Nucleus accumbens (tissue), 56 donors: Measurements from ENCODE around the gene METTL25.

ENCODE experiments used
- DNase-seq, 56 donors: peaks; one replicate each; lab custom pipeline; 2025; lab: John Stamatoyannopoulos, UW

The METTL25 gene

GRCh38 chr12:82461836-82462235 is 103.5 kb downstream of the METTL25 start:
- no peak for DNase-seq

GRCh38 chr12:82468563-82468962 is 110.2 kb downstream of the METTL25 start:
- DNase-seq, result no peak

GRCh38 chr12:82470906-82471512 is 112.7 kb downstream of the METTL25 start:
- no peak for DNase-seq

DNA sequence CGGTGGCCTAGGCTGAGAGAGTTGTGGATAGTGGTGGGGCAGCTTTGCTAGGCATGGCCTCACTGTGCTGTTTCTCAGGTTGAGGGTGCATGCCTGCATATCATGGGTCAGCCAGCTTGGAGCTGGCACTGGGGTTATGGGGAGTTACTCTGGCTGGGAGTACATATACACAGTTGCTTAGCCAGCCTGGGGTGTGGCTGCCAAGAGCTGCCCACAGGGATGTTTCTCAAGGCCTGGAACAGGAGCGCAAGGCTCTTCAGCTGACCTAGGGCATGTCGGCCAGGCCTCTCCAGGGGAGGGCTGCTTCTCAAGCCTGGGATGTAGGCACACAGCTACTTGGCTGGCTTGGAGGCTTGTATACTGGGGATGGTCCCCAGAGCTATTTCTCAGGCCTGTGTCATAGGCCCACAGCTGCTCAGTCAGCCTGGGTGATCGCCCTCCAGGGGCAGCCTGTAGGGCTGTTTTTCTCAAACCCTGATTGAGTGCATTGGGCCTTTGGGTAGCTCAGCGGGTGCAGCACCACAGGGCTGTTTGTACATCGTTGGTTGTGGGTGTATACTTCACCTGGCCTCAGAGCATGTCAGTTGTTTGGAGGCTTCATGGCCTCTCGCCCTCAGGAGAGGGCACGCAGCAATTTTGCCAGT is 114.9 kb downstream of the METTL25 start:
- no peak for DNase-seq

DNA sequence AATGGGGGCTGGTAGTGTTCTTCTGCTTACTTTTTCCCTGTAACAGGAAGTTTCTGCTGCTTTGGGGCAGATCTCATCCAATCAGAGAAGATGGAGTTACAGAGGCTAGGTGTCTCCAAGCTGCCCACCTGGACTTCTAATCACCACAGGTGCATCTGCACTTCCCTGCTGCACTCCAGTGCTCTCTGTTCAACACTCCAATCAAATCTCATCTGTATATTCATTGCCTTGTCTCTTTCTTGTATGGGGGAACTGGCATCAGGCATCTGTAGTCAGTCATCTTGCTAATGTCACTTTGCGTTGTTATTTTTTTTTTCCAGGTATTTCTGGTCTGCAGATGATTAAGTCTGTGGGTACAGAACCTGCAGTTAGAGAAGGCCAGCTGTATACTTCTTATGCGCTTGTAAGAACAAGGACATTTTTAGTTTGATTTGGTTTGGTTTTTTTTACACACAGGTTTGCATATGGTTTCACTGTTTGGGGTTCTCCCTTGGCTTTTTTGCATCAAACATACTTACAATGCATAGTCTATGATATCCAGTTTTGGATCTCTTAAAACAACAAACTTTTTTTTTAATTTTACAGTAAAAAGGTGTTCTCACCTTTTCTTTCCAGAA is 116.0 kb downstream of the METTL25 start:
- no peak for DNase-seq

GRCh38 chr12:82474798-82475184 is 116.5 kb downstream of the METTL25 start:
- no peak for DNase-seq

DNA sequence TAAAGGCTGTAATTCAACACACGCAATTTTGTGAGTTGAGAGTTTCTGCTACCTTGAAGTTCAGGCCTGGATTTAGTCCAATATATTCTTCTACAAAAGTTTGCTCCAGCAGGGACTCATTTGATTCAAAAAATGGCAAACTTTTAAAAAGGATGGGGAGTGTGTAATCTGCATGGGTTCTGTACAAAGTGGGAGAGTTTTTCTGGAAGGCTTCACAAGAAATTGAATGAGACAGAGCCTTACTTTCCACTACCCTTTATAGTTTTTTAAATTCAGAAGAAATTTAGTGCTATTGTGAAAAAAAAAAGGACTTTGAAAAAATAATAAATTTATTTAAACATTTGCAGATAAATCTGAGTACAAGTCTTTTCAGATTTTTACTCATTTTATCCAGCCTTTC is 116.9 kb downstream of the METTL25 start:
- no peak for DNase-seq

- DNase-seq, result no peak
Observed at GRCh38 chr12:82476511-82476910, 118.2 kb downstream of the METTL25 start.

GRCh38 chr12:82479511-82479910 is 121.2 kb downstream of the METTL25 start:
- no peak for DNase-seq

GRCh38 chr12:82480606-82481005 is 122.3 kb downstream of the METTL25 start:
- no peak for DNase-seq

- no peak for DNase-seq
Observed at GRCh38 chr12:82481954-82482353, 123.6 kb downstream of the METTL25 start.

DNA sequence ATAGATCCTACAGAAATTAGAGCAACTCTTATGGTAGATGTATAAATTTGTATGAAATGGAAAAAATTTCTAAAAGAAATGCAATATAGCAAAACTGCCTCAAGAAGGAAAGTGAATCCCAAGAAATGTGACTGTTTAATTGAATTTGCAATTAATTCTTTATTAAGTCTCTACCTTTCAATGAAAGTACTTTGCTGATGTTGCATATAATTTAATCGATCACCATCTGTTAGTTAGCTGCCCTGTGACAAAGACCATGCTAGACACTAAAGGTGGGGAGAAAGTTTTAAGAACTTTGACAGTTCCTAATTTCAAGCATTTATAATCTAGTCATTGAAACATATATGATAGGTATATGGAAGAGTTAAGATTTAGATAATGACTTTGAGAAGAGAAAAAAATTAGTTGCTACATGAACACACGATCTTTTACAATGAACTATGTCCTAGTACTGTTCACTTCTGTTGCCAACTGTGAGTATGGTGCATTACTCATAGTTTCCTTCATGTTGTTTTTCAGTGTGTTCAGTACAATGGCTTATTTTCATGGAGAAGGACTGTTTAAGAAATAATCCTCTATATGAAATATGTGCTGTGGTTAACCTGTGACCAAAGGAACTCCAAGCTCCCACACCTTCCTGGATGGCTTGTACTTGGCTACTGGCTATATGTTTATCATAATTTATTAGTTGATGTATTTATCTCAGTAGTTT is 128.4 kb downstream of the METTL25 start:
- no peak for DNase-seq

DNA sequence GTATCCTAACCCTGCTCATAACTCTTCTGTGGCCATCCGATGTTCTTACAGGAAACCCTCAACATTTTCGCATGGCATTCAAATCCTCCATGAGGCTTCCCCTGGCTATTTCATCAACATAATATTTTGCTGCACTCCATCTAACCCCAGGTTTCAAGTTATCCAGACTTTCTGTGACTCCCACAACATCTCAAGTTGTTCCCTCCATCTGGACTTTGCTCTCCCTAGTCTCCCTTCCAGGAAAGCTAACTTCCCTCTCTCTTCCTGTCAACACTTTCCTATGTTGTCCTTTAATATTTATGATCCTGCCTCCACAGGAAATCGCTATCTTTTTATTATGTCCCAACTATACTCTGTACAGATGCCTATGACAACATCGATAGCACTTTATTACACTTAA is 146.1 kb downstream of the METTL25 start:
- no peak for DNase-seq

DNA sequence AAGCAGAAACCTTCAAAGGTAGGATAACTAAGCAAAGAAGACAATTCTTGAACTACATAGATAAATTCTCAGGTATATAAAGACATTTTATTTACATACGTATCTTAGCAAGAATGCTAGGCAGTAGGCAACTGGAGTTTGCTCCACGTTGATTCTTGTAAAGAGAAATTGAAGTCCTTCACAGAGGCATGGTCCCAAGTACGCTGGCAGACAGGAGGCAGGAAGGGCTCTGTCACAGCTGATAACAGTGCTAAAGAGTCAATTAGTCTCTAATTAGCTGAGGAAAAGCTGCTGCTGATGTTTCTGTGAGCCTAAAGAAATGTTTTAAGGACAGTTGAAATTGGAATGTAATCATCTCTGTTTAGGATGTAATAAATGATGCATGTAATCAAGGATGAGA is 146.8 kb downstream of the METTL25 start:
- no peak for DNase-seq

DNA sequence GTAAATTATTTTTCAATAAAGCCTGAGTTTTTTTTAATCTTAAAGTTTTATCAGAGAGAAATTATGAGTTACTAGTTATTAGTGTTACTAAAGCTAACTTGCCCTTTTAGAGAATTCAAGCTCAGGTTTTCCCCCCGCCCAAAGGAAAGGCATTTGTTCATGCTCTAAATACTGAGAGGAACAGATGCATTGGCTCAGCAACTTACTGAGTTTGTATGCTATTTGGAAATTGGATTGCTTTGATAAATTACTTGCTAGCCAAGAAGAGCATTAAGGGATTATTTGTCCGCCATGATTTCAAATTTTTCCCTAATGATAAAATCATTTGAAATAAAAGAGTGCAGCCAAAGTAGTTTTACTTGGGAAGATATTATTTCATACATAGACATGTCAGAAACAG is 149.4 kb downstream of the METTL25 start:
- DNase-seq, result no peak

DNA sequence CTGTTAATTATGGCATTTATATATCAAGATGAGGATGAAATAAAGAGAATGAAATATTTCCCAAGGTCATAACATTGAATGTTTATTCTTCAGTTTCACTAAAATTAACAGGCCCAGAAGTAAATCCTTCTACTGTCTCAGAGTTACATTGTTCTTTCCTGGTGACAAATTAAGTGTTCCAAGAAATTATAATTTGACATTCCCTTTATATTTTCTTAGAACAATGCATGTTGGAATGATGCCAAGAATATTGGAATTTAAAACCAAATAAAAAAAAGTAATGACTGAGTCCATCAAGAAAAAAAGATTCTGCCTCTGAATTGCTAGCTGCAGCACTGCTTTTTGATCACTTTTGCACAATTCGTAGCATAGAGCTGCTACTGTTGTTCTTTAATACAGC is 152.1 kb downstream of the METTL25 start:
- no peak for DNase-seq

DNA sequence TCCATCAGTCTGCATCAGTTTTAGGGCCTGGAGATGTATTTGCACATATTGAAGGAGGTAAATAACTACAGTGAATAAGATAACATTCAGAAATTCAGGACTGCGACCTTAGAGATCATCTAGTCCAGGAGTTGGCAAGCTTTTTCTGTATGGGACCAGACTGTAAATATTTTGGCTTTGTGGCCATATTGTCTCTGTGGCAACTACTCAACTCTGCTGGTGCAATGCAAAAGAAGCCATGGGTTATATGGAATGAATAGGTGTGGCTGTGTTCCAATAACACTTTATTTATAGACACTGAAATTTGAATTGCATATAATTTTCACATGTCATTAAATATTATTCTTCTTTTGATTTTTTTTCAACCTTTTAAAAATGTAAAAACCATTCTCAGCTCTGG is 156.6 kb downstream of the METTL25 start:
- no peak for DNase-seq

- DNase-seq, result no peak
Observed at GRCh38 chr12:82515652-82516051, 157.3 kb downstream of the METTL25 start.

DNA sequence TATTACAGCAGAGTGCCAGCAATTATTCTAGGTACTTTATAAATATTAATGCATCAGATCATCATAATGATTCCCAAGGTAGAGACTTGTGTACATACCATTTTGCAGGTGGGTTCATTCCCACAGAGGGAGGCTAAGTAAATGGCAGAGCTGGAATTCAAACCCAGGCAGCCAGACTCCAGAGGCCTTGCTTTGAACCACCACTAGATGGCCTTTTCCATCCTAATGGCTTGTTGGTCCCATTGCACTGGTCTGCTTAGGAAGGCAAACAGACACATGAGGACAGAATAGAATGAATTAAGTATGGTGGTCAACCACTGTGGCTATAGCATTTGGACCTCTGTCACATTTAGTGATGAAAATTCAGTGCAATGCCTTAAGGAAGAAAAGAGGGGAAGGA is 158.7 kb downstream of the METTL25 start:
- DNase-seq, result no peak

- DNase-seq, result no peak
Observed at GRCh38 chr12:82517808-82518207, 159.5 kb downstream of the METTL25 start.

DNA sequence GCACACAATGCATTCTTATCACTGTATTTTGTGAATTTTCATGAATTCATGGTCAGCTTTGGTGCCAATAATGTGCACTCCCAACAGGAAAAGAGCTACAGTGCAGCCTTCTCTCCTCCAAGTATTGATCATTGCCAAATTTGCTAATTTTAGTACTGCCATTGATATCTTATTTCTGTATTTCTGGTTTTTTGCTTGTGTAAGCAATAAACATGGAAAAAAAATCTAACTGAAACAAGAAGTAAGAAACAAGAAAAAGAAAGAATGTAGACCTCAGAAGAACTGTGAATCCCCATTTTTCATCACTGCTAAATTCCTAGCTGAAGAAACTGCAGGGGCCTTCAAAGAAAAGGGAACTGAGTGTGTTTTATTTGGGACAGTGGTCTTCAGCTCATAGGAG is 161.2 kb downstream of the METTL25 start:
- no peak for DNase-seq

DNA sequence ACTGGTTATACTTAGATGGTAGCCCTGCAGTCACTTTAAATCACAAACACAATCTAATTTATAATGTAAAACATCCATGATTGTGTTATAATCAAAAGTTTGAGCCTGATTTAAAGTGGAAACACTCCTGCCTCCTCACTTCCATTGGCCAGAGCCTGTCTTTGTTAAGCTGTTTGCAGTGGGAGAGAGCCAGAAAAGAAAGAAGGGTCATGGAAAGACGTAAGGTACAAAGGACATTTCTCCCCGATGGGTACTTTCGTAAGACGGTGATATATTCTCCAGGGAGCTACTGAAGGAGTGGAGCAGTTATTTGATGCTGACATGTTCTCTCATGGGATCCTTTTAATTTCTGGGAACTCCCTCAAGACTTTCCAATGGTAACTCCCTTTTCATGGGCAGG is 164.0 kb downstream of the METTL25 start:
- DNase-seq, result no peak
